Activated CD4-positive, alpha-beta T cell treated with anti-CD3 and anti-CD28 coated beads for 24 hours (primary cell): ENCODE data around the gene PCYT2.

Experiments used
- DNase-seq, 2 donors: peaks; one replicate each; pipeline ENCODE4 v3.0.0-alpha.2; 2020; ENCODE audit warnings: low read depth in 2 of 2

Gene PCYT2

DNA sequence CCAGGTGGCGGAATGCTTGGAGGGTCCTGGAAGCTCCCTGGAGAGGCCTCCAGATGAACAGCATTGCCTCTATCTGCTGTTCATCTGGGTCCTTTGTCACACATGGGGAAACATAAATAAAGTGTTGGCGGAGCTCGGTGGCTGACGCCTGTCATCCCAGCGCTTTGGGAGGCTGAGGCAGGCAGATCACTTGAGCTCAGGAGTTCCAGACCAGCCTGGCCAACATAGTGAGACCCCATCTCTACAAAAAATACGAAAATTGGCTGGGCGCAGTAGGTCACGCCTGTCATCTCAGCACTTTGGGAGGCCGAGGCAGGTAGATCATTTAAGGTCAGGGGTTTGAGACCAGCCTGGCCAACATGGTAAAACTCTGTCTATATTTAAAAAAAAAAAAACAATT, 33.7 kb upstream of the PCYT2 start:
- DNase-seq: no peak

DNA sequence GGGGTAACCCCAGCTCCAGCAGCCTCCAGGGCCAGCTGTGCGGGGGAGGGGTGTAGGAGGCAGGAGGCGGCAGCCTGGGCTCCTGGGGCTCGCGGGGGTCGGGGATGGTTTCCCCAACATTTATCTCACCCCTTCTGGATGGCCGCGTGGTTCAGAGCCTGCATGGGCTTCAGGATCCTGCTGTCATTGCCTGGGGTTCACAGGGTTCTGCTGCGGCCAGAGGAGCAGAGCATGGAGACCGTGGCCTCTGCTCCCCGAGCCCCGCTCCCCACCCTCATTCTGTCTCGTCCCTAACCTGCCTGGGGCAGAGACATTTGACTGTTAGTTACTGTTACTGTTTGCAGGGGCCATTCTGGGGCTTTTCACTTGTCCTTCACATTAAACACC, 31.0 kb upstream of the PCYT2 start:
- no peak for DNase-seq

DNA sequence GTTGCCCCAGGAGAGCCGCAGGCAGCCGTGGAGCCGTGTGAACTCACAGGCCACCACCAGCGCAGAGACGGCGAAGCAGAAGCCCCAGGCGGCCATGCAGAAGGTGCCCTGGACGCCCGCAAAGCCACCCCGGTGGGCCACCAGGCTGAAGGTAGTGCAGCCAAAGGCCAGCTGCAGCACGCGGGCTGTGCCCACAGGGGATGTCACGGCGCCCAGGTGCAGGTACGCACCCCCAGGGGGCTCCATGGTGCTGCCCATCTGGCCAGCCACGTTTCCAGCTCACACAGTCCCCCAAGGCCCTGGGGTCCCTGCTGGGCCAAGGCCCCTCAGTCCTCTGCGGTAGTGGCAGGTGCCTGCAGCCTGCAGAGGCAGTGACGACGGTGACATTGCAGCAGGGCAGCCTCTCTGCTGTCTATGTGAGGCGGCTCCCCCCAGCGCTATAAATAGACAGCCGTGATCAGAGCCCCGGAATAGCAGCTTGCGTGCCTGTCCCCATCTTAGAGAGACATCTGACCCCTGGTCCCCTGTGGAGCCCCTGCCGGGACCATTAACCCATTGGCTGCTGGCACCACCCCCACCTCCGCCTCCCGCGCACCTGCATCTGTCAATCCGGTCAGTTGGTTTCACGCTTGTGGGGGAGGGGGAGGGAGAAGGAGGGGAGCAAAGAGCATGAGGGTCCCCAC, 30.4 kb upstream of the PCYT2 start:
- no peak for DNase-seq

DNA sequence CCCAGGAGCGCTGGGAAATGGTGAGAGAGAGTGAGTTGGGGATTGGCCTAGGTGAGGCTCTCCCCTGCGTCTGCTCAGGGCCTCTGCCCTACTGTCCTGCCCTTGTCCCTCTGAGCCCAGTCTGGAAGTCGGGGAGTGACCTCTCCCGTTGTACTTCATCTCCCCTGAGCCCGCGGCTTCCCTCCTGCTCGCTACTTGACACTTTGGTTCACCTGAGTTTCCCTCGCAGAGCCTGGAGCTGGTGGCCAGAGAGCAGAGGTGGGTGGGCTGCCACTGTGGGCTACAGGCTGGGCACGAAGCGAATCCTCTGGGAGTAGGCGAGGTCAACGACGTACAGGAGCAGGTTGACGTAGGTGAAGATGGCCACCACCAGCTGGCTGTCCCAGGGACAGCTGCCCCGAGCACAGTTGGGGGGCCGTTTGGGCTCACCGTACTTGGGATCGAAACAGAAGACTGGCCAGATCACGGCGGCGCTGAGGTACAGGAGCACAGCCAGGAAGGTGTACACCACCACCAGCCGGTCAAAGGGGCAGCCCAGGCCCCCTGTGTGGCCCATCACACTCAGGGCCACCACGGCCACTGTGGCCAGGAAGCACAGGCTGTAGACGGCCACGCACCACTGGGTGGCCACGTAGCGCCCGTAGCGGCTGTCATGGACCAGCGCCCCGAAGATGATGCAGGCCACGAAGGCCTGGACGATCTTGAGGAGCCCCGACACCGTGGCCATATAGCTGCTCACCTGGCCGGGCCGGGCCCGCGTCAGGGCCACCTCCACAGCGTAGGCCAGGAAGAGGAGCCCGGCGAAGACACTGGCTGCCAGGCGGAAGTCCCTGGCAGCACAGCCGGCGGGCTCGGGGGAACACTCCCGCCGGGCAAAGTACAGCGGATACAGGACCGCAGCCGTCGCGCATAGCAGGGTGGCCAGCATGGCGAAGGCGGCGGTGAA, 29.6 kb upstream of the PCYT2 start:
- DNase-seq: no peak

DNA sequence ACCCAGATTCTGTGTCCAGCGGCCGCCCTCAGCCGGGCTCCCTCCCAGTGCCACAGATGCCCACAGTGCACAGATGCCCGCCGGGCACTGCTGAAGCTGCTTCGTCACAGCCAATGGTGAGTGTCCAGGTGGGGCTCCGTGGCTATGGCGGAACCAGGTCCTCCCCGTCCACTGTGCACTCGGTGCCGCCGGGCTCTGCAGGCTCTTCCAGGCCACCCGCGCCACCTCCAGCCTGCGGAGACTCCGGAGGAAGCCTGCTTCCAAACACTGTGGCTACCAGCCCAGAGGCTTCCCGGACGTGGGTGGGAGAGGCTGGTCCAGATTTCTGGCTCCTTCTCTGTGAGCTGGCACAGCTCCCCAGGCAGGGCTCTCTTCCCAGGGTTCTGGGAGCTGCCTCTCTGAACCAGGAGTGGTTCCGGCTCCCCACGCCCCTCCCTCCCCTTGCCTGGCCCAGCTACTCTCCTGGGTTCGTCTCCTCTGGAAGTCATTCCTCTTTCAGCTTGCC, 28.7 kb upstream of the PCYT2 start:
- DNase-seq: no peak

DNA sequence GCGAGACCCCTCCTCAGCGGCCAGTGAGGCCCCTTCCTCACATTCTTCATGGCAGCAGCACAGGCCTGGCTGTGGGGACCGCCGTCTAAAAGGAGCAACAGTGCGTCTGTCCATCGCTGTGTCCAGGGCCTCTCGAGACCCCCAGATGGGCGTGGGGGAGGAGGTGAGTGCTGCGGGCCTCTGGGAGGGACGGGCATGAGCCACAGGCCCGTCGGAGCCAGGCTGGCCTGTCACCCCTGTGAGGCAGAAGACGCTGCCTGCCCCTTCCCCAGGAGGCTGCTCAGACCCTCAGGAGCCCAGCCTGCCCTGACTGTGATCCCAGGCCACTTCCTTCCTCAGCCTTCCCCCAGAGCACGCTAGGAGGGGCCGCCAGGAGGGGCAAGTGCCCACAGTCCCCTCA, 28.0 kb upstream of the PCYT2 start:
- DNase-seq: no peak

DNA sequence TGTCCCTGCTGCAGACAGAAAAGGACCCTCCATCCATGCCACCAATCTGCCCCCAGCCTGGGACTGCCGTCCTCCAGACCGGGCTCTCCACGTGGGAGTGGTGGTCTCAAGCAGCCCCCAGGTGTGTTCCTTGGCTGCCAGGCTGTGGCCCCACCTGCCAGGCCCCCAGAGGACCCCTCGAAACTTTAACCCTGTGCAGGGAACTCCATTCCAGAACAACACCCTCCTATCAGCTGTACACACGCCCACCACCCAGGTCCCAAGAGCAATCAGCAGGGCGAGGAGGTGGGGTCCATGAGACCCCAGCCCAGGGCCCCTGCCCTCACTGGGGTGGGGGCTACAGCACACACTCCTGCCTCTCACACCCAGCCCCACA, 24.5 kb upstream of the PCYT2 start:
- no peak for DNase-seq

DNA sequence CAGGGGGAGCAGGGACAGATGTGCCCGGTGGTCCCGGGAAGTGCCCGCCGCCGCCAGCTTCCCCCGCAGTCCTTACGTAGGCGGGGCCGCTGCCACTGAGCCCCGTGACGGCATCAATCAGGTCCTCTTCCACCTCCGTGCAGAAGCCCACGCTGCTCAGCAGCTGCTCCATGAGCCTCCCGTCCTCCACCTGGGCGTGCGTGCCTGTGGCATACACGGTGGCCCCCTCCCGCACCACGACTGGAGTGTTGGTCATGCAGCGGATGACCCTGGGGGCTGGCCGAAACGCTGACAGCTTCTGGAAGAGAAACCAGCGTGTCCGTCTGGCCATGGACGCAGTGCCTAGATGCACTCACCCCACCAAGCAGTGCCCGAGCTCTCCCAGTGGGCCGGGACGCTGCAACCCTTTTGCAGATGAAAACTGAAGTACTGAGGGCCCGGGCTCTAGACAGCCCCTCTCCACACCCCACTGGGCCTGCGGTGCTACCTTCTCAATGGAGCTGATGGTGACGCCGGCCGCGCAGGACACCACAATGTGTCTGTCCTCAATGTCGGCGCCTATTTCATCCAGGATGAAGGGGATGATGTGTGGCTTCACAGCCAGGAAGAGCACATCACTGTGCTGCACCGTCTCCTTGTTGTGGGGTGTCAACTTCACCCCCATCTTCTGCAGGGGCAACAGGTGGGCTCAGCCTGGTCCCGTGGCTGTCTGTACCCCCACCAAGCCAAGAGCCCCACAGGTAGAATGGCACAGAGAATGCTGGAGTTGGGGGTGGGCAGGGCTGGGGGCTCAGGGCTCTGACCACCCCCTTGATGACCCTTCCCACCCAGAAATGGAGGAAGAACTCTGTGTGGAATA, 23.9 kb upstream of the PCYT2 start:
- no peak for DNase-seq

DNA sequence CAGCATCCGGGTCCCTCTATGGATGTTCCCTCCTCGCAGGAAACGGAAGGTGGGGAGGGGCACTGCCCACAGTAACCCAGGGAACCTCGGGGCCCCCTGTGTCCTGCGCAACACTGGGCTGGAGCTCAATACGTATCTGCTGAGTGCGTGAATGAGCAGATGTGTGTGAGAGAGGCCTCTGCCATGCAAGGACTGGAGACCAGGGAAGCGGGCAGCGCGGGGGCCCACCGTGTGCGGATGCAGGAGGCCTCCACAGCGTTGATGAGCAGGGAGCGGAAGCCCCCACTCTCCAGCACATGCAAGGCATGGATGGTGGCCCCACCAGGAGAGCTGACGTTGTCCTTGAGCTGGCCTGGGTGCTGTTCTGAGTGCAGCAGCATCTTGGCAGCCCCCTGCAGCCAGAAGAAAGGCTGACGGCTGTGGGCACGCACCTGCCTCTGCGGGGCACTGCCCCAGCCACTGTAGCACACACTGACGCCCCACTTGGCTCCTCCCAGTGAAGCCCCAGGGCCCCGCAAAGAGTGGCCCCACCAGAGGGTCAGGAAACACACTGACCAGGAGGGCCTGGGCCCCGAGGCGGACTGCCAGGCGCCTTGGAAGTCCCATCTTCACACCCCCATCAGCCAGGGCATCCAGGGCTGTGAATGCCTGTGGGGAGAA, 23.0 kb upstream of the PCYT2 start:
- DNase-seq: no peak

DNA sequence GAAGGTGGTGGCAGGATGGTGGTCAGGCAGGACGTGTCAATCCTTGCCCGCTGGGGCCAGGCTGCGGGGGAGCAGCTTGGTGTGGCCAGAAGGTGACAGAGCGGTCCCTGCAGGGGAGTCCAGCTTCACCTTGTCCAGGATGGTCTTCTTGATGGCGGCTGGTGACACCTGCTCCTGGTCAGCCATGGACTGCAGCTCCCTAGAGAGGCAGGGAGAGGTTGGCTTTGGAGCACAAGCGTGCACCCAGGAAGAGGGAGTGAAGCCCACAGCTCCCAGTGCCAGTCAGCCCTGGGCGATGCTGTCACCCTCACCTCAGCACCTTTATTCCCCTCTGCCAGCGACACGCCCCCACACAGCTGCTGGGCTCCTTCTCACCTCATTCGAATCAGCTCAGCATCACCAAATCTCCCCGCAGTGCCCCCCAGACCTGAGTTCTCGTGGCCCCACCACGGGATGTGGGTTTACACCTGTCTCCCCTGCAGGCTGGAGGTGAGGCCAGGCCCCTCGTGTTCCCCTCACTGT, 22.0 kb upstream of the PCYT2 start:
- DNase-seq: no peak

DNA sequence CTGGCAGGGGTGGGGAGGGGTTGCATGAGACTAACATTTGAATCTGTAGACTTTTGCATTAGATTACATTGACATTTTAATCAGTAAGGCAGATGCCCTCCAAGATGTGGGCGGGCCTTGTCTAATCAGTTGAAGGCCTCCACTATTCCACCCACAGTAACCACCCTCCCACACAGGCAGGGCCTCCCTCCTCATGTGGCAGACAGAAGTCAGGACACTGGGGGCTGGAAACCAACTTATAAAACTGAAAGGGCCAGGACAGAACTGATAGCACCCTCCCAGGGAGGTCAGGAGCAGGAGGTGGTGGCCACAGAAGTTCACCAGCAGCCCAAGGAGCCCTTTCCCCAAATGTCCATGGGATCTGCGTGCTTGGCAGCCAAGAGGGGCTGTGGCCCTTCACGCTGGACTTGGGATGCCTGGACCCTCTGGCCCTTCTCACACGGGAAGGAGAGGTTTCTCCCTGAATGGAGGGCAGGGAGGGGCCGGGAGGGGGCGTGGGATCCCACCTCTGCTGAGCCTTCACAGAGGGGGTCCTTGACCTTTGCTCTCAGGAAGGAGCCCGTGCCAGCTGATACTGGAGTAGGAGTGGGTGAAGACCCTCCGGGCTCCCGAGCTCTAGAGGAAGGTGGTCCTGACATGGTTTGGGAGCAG, 21.3 kb upstream of the PCYT2 start:
- no peak for DNase-seq

DNA sequence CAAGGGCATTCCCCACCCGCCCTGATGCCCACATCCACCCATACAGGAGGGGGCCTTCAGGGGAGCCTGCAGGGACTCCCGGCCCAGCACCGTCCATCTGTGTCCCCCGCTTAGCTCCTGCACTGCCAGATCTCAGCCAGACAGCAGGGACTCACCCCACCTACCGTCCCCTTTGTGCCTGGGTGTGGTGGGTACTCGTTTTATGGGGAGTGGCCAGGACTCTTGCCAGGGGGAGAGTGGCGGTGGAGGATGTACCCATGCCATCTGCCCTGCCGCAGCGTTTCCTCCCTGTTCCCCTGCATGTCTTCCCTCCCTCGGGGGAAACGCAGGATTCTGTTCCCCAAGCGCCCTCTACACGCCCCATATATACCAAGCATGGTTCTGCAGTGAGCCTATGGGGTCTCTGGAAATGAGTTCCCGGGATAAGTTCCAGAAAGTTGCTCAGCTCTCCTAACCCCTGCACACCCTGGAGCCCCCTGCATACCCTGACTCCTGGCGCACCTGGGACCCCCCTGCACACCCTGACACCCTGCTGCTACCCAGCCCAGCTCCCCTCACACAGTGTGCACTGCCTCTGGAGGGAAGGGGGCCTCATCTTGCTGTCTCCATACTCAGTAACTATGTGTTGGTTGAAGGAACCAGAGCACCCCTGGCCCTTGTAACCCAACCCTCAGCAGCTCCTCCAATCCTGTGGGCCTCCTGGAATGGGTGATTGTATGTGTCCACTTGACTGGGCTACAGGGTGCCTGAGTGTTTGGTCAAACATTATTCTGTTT, 20.5 kb upstream of the PCYT2 start:
- DNase-seq: no peak

DNA sequence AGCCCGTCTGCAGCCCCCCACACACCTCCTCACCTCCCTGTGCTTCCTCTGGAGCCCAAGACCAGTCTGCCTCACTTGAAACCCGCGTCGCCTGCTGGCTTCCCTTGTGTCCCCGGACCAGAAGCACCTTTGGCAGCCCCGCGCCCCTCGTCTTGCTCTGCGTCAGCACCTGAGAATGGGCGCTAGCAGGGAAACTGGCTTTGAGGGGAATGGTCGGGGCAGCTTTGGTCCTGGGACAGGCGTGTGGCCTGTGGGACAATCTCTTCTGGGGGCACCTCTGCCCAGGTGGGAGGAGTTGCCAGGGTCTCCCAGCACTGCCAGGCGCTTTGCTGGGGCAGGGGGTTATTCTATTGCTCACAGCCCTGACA, 20.0 kb upstream of the PCYT2 start:
- no peak for DNase-seq

DNA sequence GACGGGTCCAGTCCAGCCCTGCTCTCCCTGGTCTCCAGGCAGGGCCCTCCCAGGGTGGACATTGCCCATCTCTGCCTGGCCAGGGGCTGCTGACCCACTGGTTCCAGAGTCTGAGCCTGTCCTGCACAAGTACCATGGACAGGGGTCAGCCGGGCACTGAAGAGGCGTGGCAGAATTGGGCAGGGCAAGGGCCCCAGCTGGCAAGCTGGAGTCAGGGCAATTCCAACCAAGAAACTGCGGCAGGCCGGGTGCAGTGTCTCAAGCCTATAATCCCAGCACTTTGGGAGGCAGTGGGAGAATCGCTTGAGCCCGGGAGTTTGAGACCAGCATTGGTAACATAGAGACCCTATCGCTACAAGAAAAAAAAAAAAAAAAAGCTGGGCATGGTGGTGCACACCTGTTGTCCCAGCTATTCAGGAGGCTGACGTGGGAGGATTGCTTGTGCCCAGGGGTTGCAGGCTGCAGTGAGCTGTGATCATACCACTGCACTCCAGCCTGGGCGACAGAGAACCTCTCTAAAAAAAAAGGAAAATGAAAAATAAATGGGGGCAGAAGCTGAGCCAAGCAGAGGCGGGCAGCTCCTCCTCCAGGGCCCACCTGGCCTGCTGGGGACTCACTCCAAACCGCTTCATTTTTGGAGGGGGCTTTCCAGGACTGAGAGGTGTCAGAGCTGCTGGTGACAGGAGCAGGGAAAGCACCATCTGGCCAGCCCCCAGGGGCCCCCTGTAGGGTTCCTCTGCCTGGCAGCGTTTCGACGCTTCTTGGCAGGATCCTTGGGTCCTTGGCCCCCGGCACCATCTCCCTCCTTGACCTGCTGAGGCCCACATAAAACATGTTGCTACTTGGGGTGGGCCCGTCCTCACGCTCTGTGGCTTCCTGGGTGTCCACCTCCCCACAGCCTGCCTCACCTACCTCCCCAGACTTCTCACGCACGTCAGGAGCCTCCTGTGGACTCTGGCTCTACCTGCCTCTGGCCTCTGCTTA, 19.2 kb upstream of the PCYT2 start:
- no peak for DNase-seq

DNA sequence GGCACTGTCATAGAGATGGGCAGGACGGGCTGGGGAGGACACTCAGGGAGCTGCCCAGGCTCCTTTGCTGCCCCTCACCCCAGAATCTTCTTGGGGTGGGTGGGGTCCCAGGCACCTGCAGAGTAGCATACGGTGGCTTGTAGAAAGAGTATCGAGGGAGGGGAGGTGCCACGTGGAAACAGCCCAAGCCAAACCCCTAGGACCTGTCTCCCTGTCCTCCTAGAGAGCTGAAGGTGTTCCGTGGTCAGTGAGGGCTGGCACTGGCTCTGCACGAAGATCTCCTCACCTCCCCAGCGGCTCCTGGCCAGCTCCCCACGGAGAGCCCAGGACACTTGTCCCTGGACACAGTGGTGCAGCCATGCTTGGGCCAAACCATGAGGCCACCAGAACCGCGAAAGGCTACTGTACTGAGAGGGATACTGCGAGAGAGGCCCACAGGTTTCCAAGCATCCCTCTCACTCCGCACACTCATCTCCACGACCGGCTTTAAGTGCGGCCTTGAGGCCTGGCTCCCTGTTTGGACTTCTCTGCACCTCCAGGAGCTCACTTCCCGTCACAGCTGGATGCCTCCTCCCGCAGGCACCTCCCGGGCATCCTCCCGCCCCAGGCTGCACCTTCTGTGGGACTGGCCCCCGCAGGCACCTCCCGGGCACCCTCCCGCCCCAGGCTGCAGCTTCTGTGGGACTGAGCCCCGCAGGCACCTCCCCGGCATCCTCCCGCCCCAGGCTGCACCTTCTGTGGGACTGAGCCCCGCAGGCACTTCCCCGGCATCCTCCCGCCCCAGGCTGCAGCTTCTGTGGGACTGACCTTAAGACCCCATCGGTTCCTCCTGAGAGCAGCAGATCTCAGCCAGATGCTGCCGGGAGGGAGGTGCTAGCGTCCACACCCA, 18.3 kb upstream of the PCYT2 start:
- DNase-seq: no peak

DNA sequence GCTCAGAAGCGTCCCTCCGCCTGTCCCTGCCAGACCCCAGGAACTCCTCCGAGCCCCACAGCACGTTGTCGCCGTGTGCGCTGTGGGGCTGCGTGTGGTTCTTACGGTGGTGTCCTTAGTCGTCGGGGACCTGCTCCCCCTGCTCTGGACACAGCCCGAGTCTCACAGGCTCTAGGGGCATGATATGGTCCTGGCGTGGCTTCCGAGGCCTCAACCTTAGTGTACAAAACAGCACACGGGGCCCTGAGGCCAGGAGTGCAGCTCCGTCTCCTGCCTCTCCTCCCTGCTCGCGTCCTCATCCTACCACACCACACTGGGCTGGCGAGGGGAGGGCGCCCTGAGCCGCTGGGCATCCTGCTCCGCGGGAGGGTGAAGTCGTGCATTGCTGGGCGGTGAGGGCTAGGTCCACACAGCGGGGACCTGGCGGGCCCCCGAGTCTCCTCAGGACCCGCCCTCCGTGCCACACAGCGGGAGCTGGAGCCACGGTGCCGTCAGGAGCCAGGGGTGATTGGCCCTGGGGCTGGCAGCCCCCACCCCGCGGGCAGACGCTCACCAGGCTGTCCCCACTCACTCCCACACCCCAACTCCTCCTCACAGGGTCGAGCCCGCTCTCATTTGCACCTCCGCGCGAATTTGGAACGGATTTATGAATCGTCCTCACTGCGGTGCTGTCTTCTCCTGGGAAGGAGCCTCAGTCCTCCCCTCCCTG, 17.5 kb upstream of the PCYT2 start:
- no peak for DNase-seq
